ENCODE data around the gene FAM107B.
"Not testable (repeated sequence)": the region's sequence is repeated elsewhere in the genome, so short reads cannot be mapped to it uniquely, and the experiment has no call there.

The FAM107B gene

DNA sequence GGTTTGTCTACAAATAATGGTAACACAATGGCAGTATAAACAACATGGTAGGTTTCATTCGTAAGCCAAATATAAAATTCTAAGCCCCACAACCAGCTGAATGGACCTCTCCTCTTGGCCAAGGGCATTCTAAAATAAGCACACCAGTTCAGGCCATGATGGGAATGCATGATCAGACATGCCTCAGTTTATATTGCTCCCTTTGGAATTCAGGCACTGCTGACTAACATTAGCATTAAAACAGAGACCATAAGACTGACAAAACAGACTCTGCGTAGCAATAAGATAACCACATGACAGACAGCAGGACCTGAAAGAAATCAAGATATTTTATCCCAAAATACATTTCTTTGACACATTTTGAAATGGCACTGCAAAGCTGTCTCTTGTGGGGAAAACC is 125.8 kb downstream of the FAM107B start:
- Histone ChIP-seq H3K27ac (ENCODE audit: low read depth, low read length) (no peak overlapping the region), H3K4me3 (ENCODE audit: low read length) (no peak overlapping the region), H3K4me1 (ENCODE audit: insufficient read depth, low read length) (peaks cover 27% of the 10 kb centered on the region), H3K27me3 (ENCODE audit: insufficient read depth, low read length) (no peaks in the 10 kb centered on the region), H3K9ac (ENCODE audit: low read depth, low read length) (no peak overlapping the region), H3K9me3 (ENCODE audit: insufficient read depth, low read depth, low read length) (no peaks in the 10 kb centered on the region; the same call in 1 of the 2 replicates), H3K36me3 (ENCODE audit: insufficient read depth, low read length) (no peaks in the 10 kb centered on the region)
- 71% methylated on average over 2 of the region's 2 CpGs for WGBS

DNA sequence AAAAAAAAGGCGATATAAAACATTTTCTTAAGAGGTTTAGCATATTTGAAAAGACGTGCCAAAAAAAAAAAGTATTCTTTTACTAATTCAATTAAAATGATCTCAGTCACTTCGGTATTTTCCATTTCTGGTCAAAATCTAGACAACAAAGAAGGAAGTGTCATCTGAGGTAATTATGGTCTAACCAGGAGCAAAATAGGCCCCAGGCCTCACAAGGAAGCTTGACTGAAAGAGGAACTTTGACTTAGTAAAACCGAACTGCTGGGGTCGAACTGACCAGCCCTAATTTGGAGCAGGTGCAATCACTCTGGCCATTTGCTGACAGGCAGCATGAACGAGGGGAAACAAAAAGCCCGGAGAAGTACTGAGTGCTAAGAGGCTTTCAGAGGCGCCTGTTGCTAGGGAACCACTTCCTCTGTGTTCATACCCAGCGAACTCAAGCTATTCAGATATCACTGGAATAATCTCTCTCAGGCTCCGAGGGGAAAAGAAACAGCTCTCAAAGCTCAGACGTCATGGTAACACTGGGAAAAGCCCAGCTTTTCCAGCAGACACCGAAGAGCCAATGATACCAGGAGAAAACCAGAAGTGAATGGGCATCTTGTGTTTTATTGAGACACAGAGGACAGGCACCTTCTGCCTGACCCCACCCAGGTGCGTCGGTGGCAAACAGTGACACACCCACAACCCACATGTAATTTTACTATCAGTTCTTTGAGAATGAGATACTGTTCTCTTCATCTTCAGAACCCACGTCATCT is 126.5 kb downstream of the FAM107B start:
- WGBS, result 70% methylated on average over 14 of the region's 15 CpGs
- H3K27ac ChIP-seq (ENCODE audit: low read depth, low read length), result no peak overlapping the region
- H3K9me3 ChIP-seq (ENCODE audit: insufficient read depth, low read depth, low read length), result no peaks in the 10 kb centered on the region; the same call in 1 of the 2 replicates
- H3K9ac ChIP-seq (ENCODE audit: low read depth, low read length), result no peak overlapping the region
- no peaks in the 10 kb centered on the region for H3K36me3 ChIP-seq (ENCODE audit: insufficient read depth, low read length)
- H3K27me3 ChIP-seq (ENCODE audit: insufficient read depth, low read length), result no peaks in the 10 kb centered on the region
- peaks cover 19% of the 10 kb centered on the region for H3K4me1 ChIP-seq (ENCODE audit: insufficient read depth, low read length)
- H3K4me3 ChIP-seq (ENCODE audit: low read length), result no peak overlapping the region

DNA sequence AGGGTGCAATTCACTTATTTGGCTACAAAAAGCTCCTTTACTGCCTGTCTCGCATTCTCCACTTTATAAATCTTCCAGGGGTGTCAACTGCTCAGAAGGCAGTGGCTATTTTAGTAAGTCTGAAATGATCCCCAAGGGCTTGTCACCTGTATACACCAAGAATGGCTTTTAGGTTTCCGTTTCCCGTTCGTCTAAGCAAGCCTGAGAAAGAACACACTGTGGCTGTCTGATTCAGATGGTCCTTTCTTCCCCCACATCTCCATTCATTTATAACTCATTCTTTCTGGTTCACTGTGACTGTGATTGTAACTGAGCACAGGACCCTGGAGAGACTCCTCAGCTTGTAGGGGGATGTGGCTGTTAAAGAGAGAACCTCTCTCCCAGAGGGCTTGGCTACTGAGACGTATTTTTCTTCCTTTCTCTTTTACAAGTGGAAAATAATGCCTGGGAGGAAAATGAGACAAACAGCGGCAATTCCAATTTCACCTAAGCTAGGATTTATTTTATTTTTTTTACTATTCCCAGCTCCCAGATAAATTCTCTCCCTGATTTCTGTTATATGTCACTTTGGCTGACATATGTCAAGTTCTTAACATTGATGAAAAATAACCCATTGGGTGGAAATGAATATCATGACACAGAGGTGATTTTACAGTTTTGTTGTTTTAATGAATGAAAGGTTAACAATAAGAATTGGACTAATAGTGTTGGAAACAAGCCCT is 129.3 kb downstream of the FAM107B start:
- Histone ChIP-seq H3K9ac (ENCODE audit: low read depth, low read length) (no peak overlapping the region), H3K9me3 (ENCODE audit: insufficient read depth, low read depth, low read length) (no peaks in the 10 kb centered on the region; the same call in 1 of the 2 replicates), H3K4me3 (ENCODE audit: low read length) (no peak overlapping the region), H3K36me3 (ENCODE audit: insufficient read depth, low read length) (no peaks in the 10 kb centered on the region), H3K27me3 (ENCODE audit: insufficient read depth, low read length) (no peaks in the 10 kb centered on the region), H3K27ac (ENCODE audit: low read depth, low read length) (no peak overlapping the region), H3K4me1 (ENCODE audit: insufficient read depth, low read length) (peaks cover 10% of the 10 kb centered on the region)
- WGBS, result 82% methylated on average over 5 of the region's 6 CpGs

DNA sequence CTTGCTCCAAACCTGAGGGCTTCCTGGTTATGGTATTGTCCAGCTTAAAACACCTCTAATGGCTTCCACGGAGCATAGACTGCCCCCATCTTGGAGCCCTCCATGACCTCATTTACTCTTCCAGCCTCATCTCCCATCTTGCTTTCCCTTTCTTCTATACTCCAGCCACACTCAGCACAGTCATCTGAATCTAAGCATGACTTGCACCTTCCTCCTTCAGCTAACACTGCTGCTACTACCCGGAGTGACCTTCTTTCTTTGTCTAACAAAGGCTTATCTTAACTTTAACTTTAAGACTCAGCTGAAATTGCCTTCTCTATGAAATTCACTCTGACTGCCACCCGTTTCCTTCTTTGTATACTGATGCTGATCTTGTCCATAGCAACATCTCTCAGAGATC is 135.1 kb downstream of the FAM107B start:
- Histone ChIP-seq H3K27me3 (ENCODE audit: insufficient read depth, low read length) (no peaks in the 10 kb centered on the region), H3K4me3 (ENCODE audit: low read length) (no peak overlapping the region), H3K9me3 (ENCODE audit: insufficient read depth, low read depth, low read length) (no peaks in the 10 kb centered on the region), H3K9ac (ENCODE audit: low read depth, low read length) (no peak overlapping the region), H3K4me1 (ENCODE audit: insufficient read depth, low read length) (no peaks in the 10 kb centered on the region), H3K36me3 (ENCODE audit: insufficient read depth, low read length) (no peaks in the 10 kb centered on the region), H3K27ac (ENCODE audit: low read depth, low read length) (no peak overlapping the region)
- 59% methylated on average over 3 of the region's 3 CpGs for WGBS

DNA sequence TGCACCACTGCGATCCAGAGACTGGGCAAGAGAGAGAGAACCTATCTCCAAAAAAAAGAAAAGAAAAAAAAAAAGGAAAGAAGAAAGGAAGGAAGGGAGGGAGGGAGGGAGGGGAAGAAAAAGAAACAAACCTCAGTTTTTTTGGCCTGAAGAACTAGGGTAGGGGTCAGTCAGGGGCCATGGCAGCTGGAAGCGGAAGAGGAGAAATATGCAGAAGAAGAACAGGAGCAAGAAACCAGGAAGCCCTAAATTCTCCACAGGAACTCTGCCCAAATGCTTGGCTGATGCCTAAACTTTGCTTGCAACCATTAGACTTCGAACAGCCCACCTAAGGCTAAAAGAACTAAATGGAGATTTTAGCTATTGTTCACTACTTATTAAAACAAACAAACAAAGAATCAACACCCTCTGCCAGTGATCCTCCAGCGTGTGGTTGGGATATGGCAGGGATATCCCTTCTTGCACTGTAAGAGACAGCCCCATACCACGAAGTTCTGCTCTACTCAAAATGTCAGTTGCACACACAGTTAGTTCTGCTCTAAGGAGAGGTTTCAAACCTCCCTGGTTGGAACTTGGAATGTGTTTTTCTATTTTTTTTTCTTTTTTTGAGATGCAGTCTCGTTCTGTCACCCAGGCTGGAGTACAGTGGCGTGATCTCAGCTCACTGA is 139.5 kb downstream of the FAM107B start:
- Histone ChIP-seq H3K36me3 (ENCODE audit: insufficient read depth, low read length) (no peaks in the 10 kb centered on the region), H3K27me3 (ENCODE audit: insufficient read depth, low read length) (no peaks in the 10 kb centered on the region), H3K4me1 (ENCODE audit: insufficient read depth, low read length) (no peaks in the 10 kb centered on the region), H3K9me3 (ENCODE audit: insufficient read depth, low read depth, low read length) (no peaks in the 10 kb centered on the region), H3K4me3 (ENCODE audit: low read length) (no peak overlapping the region), H3K9ac (ENCODE audit: low read depth, low read length) (no peak overlapping the region), H3K27ac (ENCODE audit: low read depth, low read length) (no peak overlapping the region)
- 78% methylated on average over 6 of the region's 7 CpGs for WGBS

DNA sequence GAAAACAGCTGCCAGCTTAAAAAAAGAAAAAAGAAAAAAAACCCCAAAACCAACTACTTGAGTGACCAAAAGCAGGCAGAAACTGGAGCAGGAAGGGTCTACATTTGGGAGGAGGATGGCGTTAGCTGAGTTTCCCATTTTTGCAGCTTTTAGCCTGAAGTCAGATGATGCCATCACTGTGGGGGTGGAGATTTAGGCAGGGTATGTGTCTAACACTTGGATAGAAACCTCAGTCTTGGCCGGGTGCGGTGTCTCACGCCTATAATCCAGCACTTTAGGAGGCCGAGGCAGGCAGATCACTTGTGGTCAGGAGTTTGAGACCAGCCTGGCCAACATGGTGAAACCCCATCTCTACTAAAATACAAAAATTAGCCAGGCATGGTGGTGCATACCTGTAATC is 140.1 kb downstream of the FAM107B start:
- 92% methylated on average over 5 of the region's 5 CpGs for WGBS
- H3K36me3 ChIP-seq (ENCODE audit: insufficient read depth, low read length); H3K27ac ChIP-seq (ENCODE audit: low read depth, low read length); H3K4me3 ChIP-seq (ENCODE audit: low read length); H3K9ac ChIP-seq (ENCODE audit: low read depth, low read length); H3K4me1 ChIP-seq (ENCODE audit: insufficient read depth, low read length); H3K27me3 ChIP-seq (ENCODE audit: insufficient read depth, low read length); H3K9me3 ChIP-seq (ENCODE audit: insufficient read depth, low read depth, low read length): not testable (repeated sequence)

DNA sequence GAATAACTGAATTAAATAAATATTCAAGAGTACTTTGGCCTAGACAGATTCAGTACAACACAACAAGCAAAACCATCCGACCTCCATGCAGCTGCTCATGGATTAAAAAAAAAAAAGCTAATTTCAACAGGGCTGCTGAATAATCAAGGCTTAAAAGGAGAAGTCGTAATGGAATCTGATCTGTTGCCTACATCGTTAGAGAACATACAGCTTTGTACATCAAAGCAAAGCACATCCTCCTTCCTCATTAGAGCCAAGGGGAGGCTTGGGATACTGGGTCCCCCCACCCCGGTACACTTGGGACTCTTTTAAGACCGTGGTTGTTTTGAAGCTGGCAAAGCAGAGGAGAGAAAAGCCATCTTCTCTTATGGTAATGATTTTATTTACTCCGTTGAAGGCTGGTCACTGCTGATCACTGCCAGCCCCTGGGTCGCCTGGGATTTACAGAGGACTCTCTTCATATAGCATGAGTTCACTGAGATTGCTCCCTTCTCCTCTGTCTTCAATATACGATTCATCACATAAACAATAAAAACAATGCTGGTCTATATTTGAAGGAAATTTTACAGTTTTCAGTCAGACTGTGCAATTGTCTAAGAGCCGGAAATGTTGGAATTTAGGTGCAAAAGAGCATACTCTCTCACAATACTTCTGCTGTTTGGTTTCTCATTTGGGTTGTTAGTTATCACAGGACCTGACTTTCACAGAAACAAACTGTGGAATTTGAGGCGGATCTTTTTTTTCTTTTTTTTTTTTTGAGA is 148.8 kb downstream of the FAM107B start:
- H3K9me3 ChIP-seq (ENCODE audit: insufficient read depth, low read depth, low read length), result no peaks in the 10 kb centered on the region
- peaks cover 6% of the 10 kb centered on the region for H3K4me1 ChIP-seq (ENCODE audit: insufficient read depth, low read length)
- H3K36me3 ChIP-seq (ENCODE audit: insufficient read depth, low read length), result no peaks in the 10 kb centered on the region
- H3K27ac ChIP-seq (ENCODE audit: low read depth, low read length), result no peak overlapping the region
- no peaks in the 10 kb centered on the region for H3K27me3 ChIP-seq (ENCODE audit: insufficient read depth, low read length)
- no peak overlapping the region for H3K4me3 ChIP-seq (ENCODE audit: low read length)
- H3K9ac ChIP-seq (ENCODE audit: low read depth, low read length), result no peak overlapping the region
- WGBS, result 75% methylated on average over 9 of the region's 10 CpGs

DNA sequence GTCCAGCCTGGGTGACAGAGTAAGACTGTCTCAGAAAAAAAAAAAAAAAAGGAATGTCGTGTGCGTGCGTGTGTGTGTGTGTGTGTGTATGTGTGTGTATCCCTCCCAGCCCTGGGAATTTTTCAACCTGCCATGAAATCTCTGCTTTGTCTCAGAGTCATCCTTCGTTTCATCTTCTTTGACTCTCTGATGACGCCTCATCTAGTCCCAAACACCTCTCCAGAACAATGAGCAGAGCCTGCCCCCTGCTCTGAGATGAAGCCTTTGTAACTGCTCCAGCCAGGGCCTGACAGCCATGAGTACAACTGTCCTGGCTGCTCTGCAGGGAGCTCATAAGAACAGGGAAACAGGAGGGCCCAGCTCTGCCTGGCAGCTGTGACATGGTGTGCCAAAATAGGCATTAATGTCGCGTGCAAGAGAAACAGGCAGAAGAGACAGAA is 149.5 kb downstream of the FAM107B start:
- Histone ChIP-seq H3K27me3 (ENCODE audit: insufficient read depth, low read length) (no peaks in the 10 kb centered on the region), H3K27ac (ENCODE audit: low read depth, low read length) (no peak overlapping the region), H3K9ac (ENCODE audit: low read depth, low read length) (no peak overlapping the region), H3K36me3 (ENCODE audit: insufficient read depth, low read length) (no peaks in the 10 kb centered on the region), H3K4me3 (ENCODE audit: low read length) (no peak overlapping the region), H3K4me1 (ENCODE audit: insufficient read depth, low read length) (peaks cover 6% of the 10 kb centered on the region), H3K9me3 (ENCODE audit: insufficient read depth, low read depth, low read length) (no peaks in the 10 kb centered on the region)
- 82% methylated on average over 4 of the region's 7 CpGs for WGBS

DNA sequence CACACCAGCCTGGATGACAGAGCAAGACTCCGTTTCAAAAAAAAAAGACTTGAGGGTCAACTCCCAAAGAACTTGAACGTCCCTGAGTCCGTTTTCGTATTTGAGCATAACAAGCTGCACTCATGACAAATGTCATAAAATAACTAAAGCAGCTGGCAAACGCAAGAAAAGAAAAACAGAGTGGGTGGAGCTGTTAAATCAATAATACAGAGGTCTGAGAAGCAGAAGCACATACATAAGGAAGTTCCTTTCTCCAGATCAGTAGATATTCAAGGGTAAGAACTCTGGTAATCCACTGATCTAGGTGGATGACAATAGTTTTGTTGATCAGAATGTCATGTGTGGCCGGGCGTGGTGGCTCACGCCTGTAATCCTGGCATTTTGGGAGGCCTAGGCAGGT is 150.1 kb downstream of the FAM107B start:
- Histone ChIP-seq H3K27me3 (ENCODE audit: insufficient read depth, low read length) (no peaks in the 10 kb centered on the region), H3K27ac (ENCODE audit: low read depth, low read length) (no peak overlapping the region), H3K4me3 (ENCODE audit: low read length) (no peak overlapping the region), H3K36me3 (ENCODE audit: insufficient read depth, low read length) (no peaks in the 10 kb centered on the region), H3K9ac (ENCODE audit: low read depth, low read length) (no peak overlapping the region), H3K4me1 (ENCODE audit: insufficient read depth, low read length) (peaks cover 6% of the 10 kb centered on the region), H3K9me3 (ENCODE audit: insufficient read depth, low read depth, low read length) (no peaks in the 10 kb centered on the region)
- WGBS, result 90% methylated on average over 8 of the region's 8 CpGs

DNA sequence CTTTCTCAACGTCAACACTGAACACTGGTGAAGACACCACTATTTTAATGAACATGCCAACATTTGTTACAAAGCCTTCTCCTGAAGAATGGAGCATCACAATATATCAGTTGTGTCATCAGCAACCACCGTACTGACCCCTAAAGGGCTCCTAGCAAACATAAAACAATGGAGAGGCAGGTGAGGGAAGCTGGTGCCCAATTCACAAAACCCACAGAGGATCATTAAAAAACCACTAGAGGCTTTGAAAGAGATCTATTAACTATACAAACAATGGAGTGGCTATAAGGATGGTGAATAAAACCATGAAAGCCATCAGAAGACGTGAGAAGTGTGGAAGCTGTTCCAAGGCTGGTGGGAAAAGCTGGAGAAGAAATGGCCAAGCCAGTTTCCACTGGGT is 150.8 kb downstream of the FAM107B start:
- Histone ChIP-seq H3K27ac (ENCODE audit: low read depth, low read length) (no peak overlapping the region), H3K4me3 (ENCODE audit: low read length) (no peak overlapping the region), H3K9ac (ENCODE audit: low read depth, low read length) (no peak overlapping the region), H3K9me3 (ENCODE audit: insufficient read depth, low read depth, low read length) (no peaks in the 10 kb centered on the region), H3K4me1 (ENCODE audit: insufficient read depth, low read length) (peaks cover 6% of the 10 kb centered on the region), H3K27me3 (ENCODE audit: insufficient read depth, low read length) (no peaks in the 10 kb centered on the region), H3K36me3 (ENCODE audit: insufficient read depth, low read length) (no peaks in the 10 kb centered on the region)
- 80% methylated on average over 3 of the region's 3 CpGs for WGBS

DNA sequence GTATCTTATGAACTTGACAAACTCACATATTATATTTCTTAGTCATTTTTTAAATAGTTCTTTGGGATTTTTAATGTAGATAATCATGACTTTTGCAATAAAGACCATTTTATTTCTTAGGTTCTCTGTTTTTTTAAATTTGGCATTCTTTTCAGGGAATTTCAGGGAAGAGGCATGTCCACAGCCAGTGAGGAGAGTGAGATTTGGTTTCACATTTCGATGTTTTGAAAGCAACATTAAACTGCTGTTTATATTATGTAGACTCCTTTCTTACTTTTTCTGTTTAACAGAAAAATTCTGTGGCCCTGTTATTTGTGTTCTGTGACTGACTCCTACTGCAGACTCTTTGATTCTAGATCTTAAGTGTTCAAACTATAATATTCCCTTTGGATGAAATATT is 153.7 kb downstream of the FAM107B start:
- H3K27me3 ChIP-seq (ENCODE audit: insufficient read depth, low read length), result no peaks in the 10 kb centered on the region
- WGBS, result no CpG with 5 or more reads among the region's 1 CpG
- H3K9me3 ChIP-seq (ENCODE audit: insufficient read depth, low read depth, low read length), result no peaks in the 10 kb centered on the region
- no peaks in the 10 kb centered on the region for H3K36me3 ChIP-seq (ENCODE audit: insufficient read depth, low read length)
- H3K9ac ChIP-seq (ENCODE audit: low read depth, low read length), result no peak overlapping the region
- H3K4me1 ChIP-seq (ENCODE audit: insufficient read depth, low read length), result peaks cover 6% of the 10 kb centered on the region
- H3K27ac ChIP-seq (ENCODE audit: low read depth, low read length), result no peak overlapping the region
- no peak overlapping the region for H3K4me3 ChIP-seq (ENCODE audit: low read length)
